ENCODE results near the gene CDH22. TPM values are rescaled to one million over a fixed set of nuclear protein-coding genes. Genes with fewer than 3 reads are reported as not detected.

The CDH22 gene
- total and polyA plus RNA-seq, 2 donors (not counting 1 experiment from before 2014, with no cell fraction given) = not detected

DNA sequence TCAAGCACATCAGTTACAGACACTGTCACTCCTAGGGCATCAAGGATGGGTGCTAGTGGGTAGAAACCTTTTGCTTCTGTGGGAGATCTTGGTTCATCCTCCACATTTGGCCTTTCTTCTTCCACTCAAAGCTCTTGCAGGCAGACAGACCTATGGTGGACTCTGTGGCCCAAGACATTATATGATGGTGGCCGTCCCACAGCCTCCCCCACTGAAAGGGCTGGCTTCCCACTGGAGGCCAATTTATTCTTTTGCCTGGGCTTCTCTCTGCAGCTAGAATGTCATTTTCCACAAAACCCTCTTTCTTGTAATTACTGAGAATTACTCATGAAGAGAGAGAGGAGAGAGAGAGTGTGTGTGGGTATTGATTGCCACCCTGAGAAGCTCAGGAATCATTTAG lies 146.4 kb downstream of the CDH22 start:
- Histone ChIP-seq H3K79me2 (ENCODE audit: control insufficient read depth, insufficient read depth, low read length) (no peaks in the 10 kb centered on the region), H3K4me3 (ENCODE audit: control extremely low read depth in 1 of 5, extremely low read depth in 1 of 5, insufficient read depth in 1 of 5, low read depth in 2 of 5, low read length in 4 of 5) (no peak overlapping the region), H4K20me1 (ENCODE audit: control insufficient read depth, insufficient read depth, low read length, poor library complexity, severe bottlenecking) (no peaks in the 10 kb centered on the region), H3K4me2 (replicated peaks; ENCODE audit: low read depth, low read length, poor library complexity, severe bottlenecking) (no peak overlapping the region), H3K9ac (ENCODE audit: low read length) (no peak overlapping the region), H3K36me3 (replicated peaks in 1 of 2; ENCODE audit: control extremely low read depth in 1 of 2, control insufficient read depth in 1 of 2, extremely low read depth in 1 of 2, insufficient read depth in 2 of 2, low read length in 1 of 2) (no peaks in the 10 kb centered on the region), H3K9me3 (ENCODE audit: control extremely low read depth in 1 of 3, control insufficient read depth in 2 of 3, insufficient read depth in 1 of 3, low read length in 2 of 3) (peaks cover 0 to under 1% (median under 1%) of the 10 kb centered on the region in 3 donors), H3K27me3 (replicated peaks in 1 of 4; ENCODE audit: control extremely low read depth in 1 of 4, control insufficient read depth in 3 of 4, insufficient read depth in 4 of 4, low read length in 3 of 4) (peaks cover 0 to 26% (median 2%) of the 10 kb centered on the region in 4 experiments), H3K4me1 (ENCODE audit: control insufficient read depth in 2 of 2, insufficient read depth in 2 of 2, low read length in 2 of 2) (no peaks in the 10 kb centered on the region), H2AFZ (ENCODE audit: insufficient read depth, low read depth, low read length, poor library complexity, severe bottlenecking) (no peak overlapping the region), H3K27ac (ENCODE audit: low read length in 2 of 2) (no peak overlapping the region)
- DNase-seq (no peak), ATAC-seq (ENCODE audit: low read depth) (no peak)
- ChIA-PET CTCF (interaction anchor here (0.6 to 0.8 kb wide), 2 partner anchors 67 to 173 kb away, joined by 3 read pairs; no protein-coding TSS in a partner anchor), POLR2A (no interaction called here)
- intact Hi-C loops (cut with micrococcal nuclease) = no loop called here
- TF ChIP-seq EZH2 (IDR thresholded peaks at IDR 0.05; ENCODE audit: borderline replicate concordance, insufficient read depth, low read depth, low read length, poor library complexity, severe bottlenecking) = no peak
- TF ChIP-seq, protein P1, sequence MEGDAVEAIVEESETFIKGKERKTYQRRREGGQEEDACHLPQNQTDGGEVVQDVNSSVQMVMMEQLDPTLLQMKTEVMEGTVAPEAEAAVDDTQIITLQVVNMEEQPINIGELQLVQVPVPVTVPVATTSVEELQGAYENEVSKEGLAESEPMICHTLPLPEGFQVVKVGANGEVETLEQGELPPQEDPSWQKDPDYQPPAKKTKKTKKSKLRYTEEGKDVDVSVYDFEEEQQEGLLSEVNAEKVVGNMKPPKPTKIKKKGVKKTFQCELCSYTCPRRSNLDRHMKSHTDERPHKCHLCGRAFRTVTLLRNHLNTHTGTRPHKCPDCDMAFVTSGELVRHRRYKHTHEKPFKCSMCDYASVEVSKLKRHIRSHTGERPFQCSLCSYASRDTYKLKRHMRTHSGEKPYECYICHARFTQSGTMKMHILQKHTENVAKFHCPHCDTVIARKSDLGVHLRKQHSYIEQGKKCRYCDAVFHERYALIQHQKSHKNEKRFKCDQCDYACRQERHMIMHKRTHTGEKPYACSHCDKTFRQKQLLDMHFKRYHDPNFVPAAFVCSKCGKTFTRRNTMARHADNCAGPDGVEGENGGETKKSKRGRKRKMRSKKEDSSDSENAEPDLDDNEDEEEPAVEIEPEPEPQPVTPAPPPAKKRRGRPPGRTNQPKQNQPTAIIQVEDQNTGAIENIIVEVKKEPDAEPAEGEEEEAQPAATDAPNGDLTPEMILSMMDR (IDR thresholded peaks at IDR 0.05) = no peak
- Mint-ChIP-seq H3K4me3 (no peak overlapping the region), H3K4me1 (no peaks in the 10 kb centered on the region), H3K9me3 (ENCODE audit: insufficient read depth) (no peaks in the 10 kb centered on the region), H3K27me3 (peaks cover 65% of the 10 kb centered on the region), H3K27ac (no peak overlapping the region)
- WGBS (ENCODE audit: insufficient coverage) = 100% methylated on average over 1 of the region's 1 CpG

DNA sequence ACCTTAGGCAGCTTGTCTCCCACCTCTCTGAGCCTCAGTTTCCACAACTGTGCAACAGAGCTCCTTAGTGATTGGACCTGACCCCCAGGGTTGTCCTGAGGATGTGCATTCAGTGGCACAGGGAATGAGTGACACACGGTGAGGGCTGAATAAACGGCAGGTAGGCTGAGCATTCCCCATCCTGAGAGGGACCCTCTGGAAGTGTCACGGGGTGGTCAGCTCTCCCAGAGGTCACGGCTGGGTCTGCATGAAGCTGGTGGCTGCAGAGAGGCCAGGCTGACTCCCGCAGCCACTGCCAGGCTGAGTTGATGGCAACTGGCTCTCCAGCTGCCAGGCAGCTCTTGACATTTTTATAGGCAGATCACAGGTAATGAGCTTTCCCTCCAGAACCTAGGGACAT lies 147.6 kb downstream of the CDH22 start:
- Mint-ChIP-seq H3K4me3 (no peak overlapping the region), H3K27ac (no peak overlapping the region), H3K9me3 (ENCODE audit: insufficient read depth) (no peaks in the 10 kb centered on the region), H3K27me3 (peaks cover 56% of the 10 kb centered on the region), H3K4me1 (no peaks in the 10 kb centered on the region)
- Histone ChIP-seq H3K27me3 (replicated peaks in 1 of 4; ENCODE audit: control extremely low read depth in 1 of 4, control insufficient read depth in 3 of 4, insufficient read depth in 4 of 4, low read length in 3 of 4) (peaks cover 0 to 21% (median 0%) of the 10 kb centered on the region in 4 experiments), H3K36me3 (replicated peaks in 1 of 2; ENCODE audit: control extremely low read depth in 1 of 2, control insufficient read depth in 1 of 2, extremely low read depth in 1 of 2, insufficient read depth in 2 of 2, low read length in 1 of 2) (no peaks in the 10 kb centered on the region), H3K4me3 (ENCODE audit: control extremely low read depth in 1 of 5, extremely low read depth in 1 of 5, insufficient read depth in 1 of 5, low read depth in 2 of 5, low read length in 4 of 5) (no peak overlapping the region), H4K20me1 (ENCODE audit: control insufficient read depth, insufficient read depth, low read length, poor library complexity, severe bottlenecking) (no peaks in the 10 kb centered on the region), H3K9me3 (ENCODE audit: control extremely low read depth in 1 of 3, control insufficient read depth in 2 of 3, insufficient read depth in 1 of 3, low read length in 2 of 3) (no peaks in the 10 kb centered on the region), H3K79me2 (ENCODE audit: control insufficient read depth, insufficient read depth, low read length) (no peaks in the 10 kb centered on the region), H3K27ac (ENCODE audit: low read length in 2 of 2) (no peak overlapping the region), H2AFZ (ENCODE audit: insufficient read depth, low read depth, low read length, poor library complexity, severe bottlenecking) (no peak overlapping the region), H3K4me1 (ENCODE audit: control insufficient read depth in 2 of 2, insufficient read depth in 2 of 2, low read length in 2 of 2) (no peaks in the 10 kb centered on the region), H3K9ac (ENCODE audit: low read length) (no peak overlapping the region), H3K4me2 (replicated peaks; ENCODE audit: low read depth, low read length, poor library complexity, severe bottlenecking) (no peak overlapping the region)
- intact Hi-C loops (cut with micrococcal nuclease) = no loop called here
- ATAC-seq (ENCODE audit: low read depth) = no peak
- ChIA-PET POLR2A (no interaction called here), CTCF (interaction anchor here (1.1 kb wide), 1 partner anchor 14 kb away, joined by 5 read pairs; no protein-coding TSS in a partner anchor)
- TF ChIP-seq, protein P1 (IDR thresholded peaks at IDR 0.05) = no peak
- no peak for TF ChIP-seq EZH2 (IDR thresholded peaks at IDR 0.05; ENCODE audit: borderline replicate concordance, insufficient read depth, low read depth, low read length, poor library complexity, severe bottlenecking)
- 83% methylated on average over 5 of the region's 5 CpGs for WGBS (ENCODE audit: insufficient coverage)
- no peak for DNase-seq
